Upper lobe of right lung (tissue), 1 donor: ENCODE measurements around the gene SPACA7. TPM values are rescaled to one million over a fixed set of nuclear protein-coding genes. Genes with fewer than 3 reads are reported as not detected.

Source experiments
- ATAC-seq: fragments of 200-7000 bp; cut with Tn5 transposase; one replicate; pipeline ENCODE4 v1.9.1; 2020; ENCODE audit warnings: mild to moderate bottlenecking, moderate library complexity
- DNase-seq: peaks from one replicate; pipeline ENCODE4 v3.0.0-alpha.2; 2020
- H3K27ac ChIP-seq: fragments of 200-600 bp; one replicate; pipeline ENCODE4 v1.8.0; 2022
- H3K27me3 ChIP-seq: fragments of 200-600 bp; one replicate; pipeline ENCODE4 v1.8.0; 2022; ENCODE audit warnings: mild to moderate bottlenecking
- H3K36me3 ChIP-seq: fragments of 200-600 bp; one replicate; pipeline ENCODE4 v1.8.0; 2022
- H3K4me1 ChIP-seq: fragments of 200-600 bp; one replicate; pipeline ENCODE4 v1.8.0; 2022
- H3K4me3 ChIP-seq: fragments of 200-600 bp; one replicate; pipeline ENCODE4 v1.8.0; 2022; ENCODE audit warnings: mild to moderate bottlenecking
- H3K9me3 ChIP-seq: fragments of 200-600 bp; one replicate; pipeline ENCODE4 v1.8.0; 2022
- CTCF ChIP-seq: fragments of 200-600 bp; IDR thresholded peaks from one replicate; pipeline ENCODE4 v1.8.0; 2022; ENCODE audit warnings: antibody characterized with exemption
- intact Hi-C: fragments of 100-400 bp; cut with DNase I; formaldehyde crosslinking; loops from one replicate; pipeline ENCODE4 v1.11.0; 2022
- total RNA-seq: library from RNA; stranded (reverse); fragmentation: NEBNext Ultra II Directional; extraction: Animal tissue kit (Norgen Biotek cat#: 25700); gene quantifications from one replicate; pipeline ENCODE4 v1.2.1, GENCODE V29; 2021
- donor health status: DM: no; HTN: yes; CAD: no; lungs with severe emphysema.

The SPACA7 gene
- total RNA-seq, 1 donor from 2014 or later, result not detected

- no peaks in the 10 kb centered on the region for H3K4me1 ChIP-seq
- H3K36me3 ChIP-seq, result no peaks in the 10 kb centered on the region
- no peaks in the 10 kb centered on the region for H3K27me3 ChIP-seq
- no peak overlapping the region for H3K4me3 ChIP-seq
- H3K9me3 ChIP-seq, result no peaks in the 10 kb centered on the region
- ATAC-seq (no peak), DNase-seq (no peak)
- H3K27ac ChIP-seq, result no peak overlapping the region
- intact Hi-C loops, result no loop called here
- TF ChIP-seq CTCF, result no peak
Observed at GRCh38 chr13:112462408-112462807, 86.3 kb downstream of the SPACA7 start.

GRCh38 chr13:112464720-112465119 lies 88.6 kb downstream of the SPACA7 start:
- ATAC-seq (no peak), DNase-seq (peak; percentile 41)
- TF ChIP-seq CTCF, result no peak
- intact Hi-C loops, result no loop called here
- no peaks in the 10 kb centered on the region for H3K4me1 ChIP-seq
- H3K27me3 ChIP-seq, result no peaks in the 10 kb centered on the region
- no peak overlapping the region for H3K27ac ChIP-seq
- H3K36me3 ChIP-seq, result no peaks in the 10 kb centered on the region
- no peak overlapping the region for H3K4me3 ChIP-seq
- no peaks in the 10 kb centered on the region for H3K9me3 ChIP-seq

GRCh38 chr13:112465251-112466131 lies 89.3 kb downstream of the SPACA7 start:
- Histone ChIP-seq H3K27ac (no peak overlapping the region), H3K4me1 (no peaks in the 10 kb centered on the region), H3K4me3 (no peak overlapping the region), H3K27me3 (no peaks in the 10 kb centered on the region), H3K9me3 (no peaks in the 10 kb centered on the region), H3K36me3 (no peaks in the 10 kb centered on the region)
- DNase-seq (peak; percentile 33), ATAC-seq (no peak)
- TF ChIP-seq CTCF, result no peak
- intact Hi-C loops, result no loop called here

- Histone ChIP-seq H3K9me3 (no peaks in the 10 kb centered on the region), H3K4me1 (no peaks in the 10 kb centered on the region), H3K36me3 (no peaks in the 10 kb centered on the region), H3K27me3 (no peaks in the 10 kb centered on the region), H3K27ac (no peak overlapping the region), H3K4me3 (no peak overlapping the region)
- peak; percentile 52 for DNase-seq
- TF ChIP-seq CTCF, result no peak
- intact Hi-C loops, result no loop called here
- peak; percentile 7 for ATAC-seq
Observed at GRCh38 chr13:112466132-112467058, 90.2 kb downstream of the SPACA7 start.

- no peaks in the 10 kb centered on the region for H3K36me3 ChIP-seq
- H3K27ac ChIP-seq, result no peak overlapping the region
- TF ChIP-seq CTCF, result no peak
- no peak for ATAC-seq
- intact Hi-C loops, result no loop called here
- no peaks in the 10 kb centered on the region for H3K27me3 ChIP-seq
- H3K4me3 ChIP-seq, result no peak overlapping the region
- DNase-seq, result no peak
- no peaks in the 10 kb centered on the region for H3K4me1 ChIP-seq
- H3K9me3 ChIP-seq, result no peaks in the 10 kb centered on the region
Observed at GRCh38 chr13:112467236-112467635, 91.1 kb downstream of the SPACA7 start.
